HG03097 (cell line): ENCODE results near the gene RXRA.
A peak's percentile ranks its signal among the peaks of the same experiment; 100 is the strongest.

Experiments
- ATAC-seq: cut with Tn5 transposase; IDR thresholded peaks from one replicate; pipeline ENCODE4 v1.9.1; 2021; ENCODE audit not compliant: unreplicated experiment, low FRiP score

Gene RXRA

GRCh38 chr9:134440636-134441226 lies 114.5 kb downstream of the RXRA start:
- no peak for ATAC-seq

- no peak for ATAC-seq
Measured at GRCh38 chr9:134441227-134442084, 115.2 kb downstream of the RXRA start.

GRCh38 chr9:134442085-134442474 lies 115.8 kb downstream of the RXRA start:
- no peak for ATAC-seq

GRCh38 chr9:134442486-134443173 lies 116.4 kb downstream of the RXRA start:
- ATAC-seq = no peak

- ATAC-seq = peak; percentile 82
Measured at GRCh38 chr9:134443174-134444037, 117.2 kb downstream of the RXRA start.

- ATAC-seq = no peak
Measured at GRCh38 chr9:134444038-134444315, 117.7 kb downstream of the RXRA start.

- no peak for ATAC-seq
Measured at GRCh38 chr9:134445000-134445399, 118.7 kb downstream of the RXRA start.

- peak; percentile 90 for ATAC-seq
Measured at GRCh38 chr9:134449180-134449916, 123.1 kb downstream of the RXRA start.

GRCh38 chr9:134451700-134452458 lies 125.6 kb downstream of the RXRA start:
- no peak for ATAC-seq

GRCh38 chr9:134452728-134453127 lies 126.5 kb downstream of the RXRA start:
- ATAC-seq = no peak

- no peak for ATAC-seq
Measured at GRCh38 chr9:134453776-134454475, 127.7 kb downstream of the RXRA start.

- ATAC-seq = no peak
Measured at GRCh38 chr9:134454476-134454857, 128.2 kb downstream of the RXRA start.

GRCh38 chr9:134455021-134455471 lies 128.8 kb downstream of the RXRA start:
- no peak for ATAC-seq

GRCh38 chr9:134455537-134455933 lies 129.3 kb downstream of the RXRA start:
- ATAC-seq = no peak

GRCh38 chr9:134455934-134456755 lies 129.9 kb downstream of the RXRA start:
- no peak for ATAC-seq

- ATAC-seq = no peak
Measured at GRCh38 chr9:134456756-134457305, 130.6 kb downstream of the RXRA start.

- ATAC-seq = no peak
Measured at GRCh38 chr9:134457321-134458206, 131.3 kb downstream of the RXRA start.
